SK-N-SH treated with all-trans-retinoic acid at 6 μM for 48 hours (cell line): ENCODE data around the gene PTPRD.

Experiments
- ATAC-seq: fragments of 200-7000 bp; cut with Tn5 transposase; 3 replicates; pipeline ENCODE4 v1.9.1; 2020; ENCODE audit warnings: mild to moderate bottlenecking, moderate library complexity
- ARNTL ChIP-seq: fragments of 450-650 bp; formaldehyde crosslinking; IDR thresholded peaks from 2 replicates; pipeline ENCODE4 v1.5.0; 2020; ENCODE audit warnings: low read depth, mild to moderate bottlenecking, moderate library complexity, borderline replicate concordance
- BACH2 ChIP-seq: fragments of 250-450 bp; sonication (Bioruptor Pico); IDR thresholded peaks from 2 replicates; pipeline ENCODE4 v1.9.0; 2021; ENCODE audit warnings: mild to moderate bottlenecking, borderline replicate concordance
- CSDC2 ChIP-seq: fragments of 250-450 bp; sonication (Bioruptor Pico); IDR thresholded peaks from 2 replicates; pipeline ENCODE4 v1.5.0; 2020; ENCODE audit warnings: mild to moderate bottlenecking, moderate library complexity
- ESRRG ChIP-seq: fragments of 250-450 bp; sonication (Bioruptor Pico); IDR thresholded peaks from 2 replicates; pipeline ENCODE4 v1.6.1; 2021; ENCODE audit warnings: mild to moderate bottlenecking
- GLIS3 ChIP-seq: fragments of 250-450 bp; sonication (Bioruptor Pico); IDR thresholded peaks from 2 replicates; pipeline ENCODE4 v1.5.0; 2020; ENCODE audit warnings: mild to moderate bottlenecking, moderate library complexity
- OSR1 ChIP-seq: fragments of 250-450 bp; sonication (Bioruptor Pico); IDR thresholded peaks from 2 replicates; pipeline ENCODE4 v1.8.0; 2022; ENCODE audit warnings: moderate library complexity, mild to moderate bottlenecking, inconsistent platforms
- PATZ1 ChIP-seq: fragments of 250-450 bp; sonication (Bioruptor Pico); IDR thresholded peaks from 2 replicates; pipeline ENCODE4 v1.8.0; 2020; ENCODE audit warnings: mild to moderate bottlenecking, moderate library complexity, borderline replicate concordance
- POU6F1 ChIP-seq: fragments of 250-450 bp; sonication (Bioruptor Pico); IDR thresholded peaks from 2 replicates; pipeline ENCODE4 v1.8.0; 2021; ENCODE audit warnings: low read depth, mild to moderate bottlenecking, moderate library complexity, borderline replicate concordance
- PPARA ChIP-seq: fragments of 250-450 bp; sonication (Bioruptor Pico); IDR thresholded peaks from 2 replicates; pipeline ENCODE4 v1.5.0; 2020; ENCODE audit warnings: mild to moderate bottlenecking, borderline replicate concordance
- RARB ChIP-seq: fragments of 250-450 bp; sonication (Bioruptor Pico); IDR thresholded peaks from 2 replicates; pipeline ENCODE4 v1.8.0; 2021; ENCODE audit warnings: mild to moderate bottlenecking, moderate library complexity
- SNAI2 ChIP-seq: fragments of 250-450 bp; sonication (Bioruptor Pico); IDR thresholded peaks from 2 replicates; pipeline ENCODE4 v1.5.0; 2020; ENCODE audit warnings: mild to moderate bottlenecking, moderate library complexity
- TCF4 ChIP-seq: fragments of 250-450 bp; sonication (Bioruptor Pico); IDR thresholded peaks from 2 replicates; pipeline ENCODE4 v1.8.0; 2021; ENCODE audit warnings: mild to moderate bottlenecking, moderate library complexity, borderline replicate concordance
- TOX ChIP-seq: fragments of 250-450 bp; sonication (Bioruptor Pico); IDR thresholded peaks from 2 replicates; pipeline ENCODE4 v1.8.0; 2021; ENCODE audit warnings: mild to moderate bottlenecking, moderate library complexity, borderline replicate concordance
- ZC3H10 ChIP-seq: fragments of 250-450 bp; sonication (Bioruptor Pico); IDR thresholded peaks from 2 replicates; pipeline ENCODE4 v1.5.1; 2021; ENCODE audit warnings: mild to moderate bottlenecking, moderate library complexity
- ZFP3 ChIP-seq: fragments of 250-450 bp; sonication (Bioruptor Pico); IDR thresholded peaks from 2 replicates; pipeline ENCODE4 v1.5.0; 2020; ENCODE audit warnings: mild to moderate bottlenecking, moderate library complexity
- ZFP30 ChIP-seq: fragments of 450-650 bp; formaldehyde crosslinking; IDR thresholded peaks from 2 replicates; pipeline ENCODE4 v1.5.0; 2022; ENCODE audit warnings: mild to moderate bottlenecking, moderate library complexity
- ZNF565 ChIP-seq: fragments of 450-650 bp; formaldehyde crosslinking; conservative IDR thresholded peaks from 2 replicates; pipeline ENCODE4 v1.5.0; 2020; ENCODE audit warnings: low read depth, mild to moderate bottlenecking, moderate library complexity
- ZNF8 ChIP-seq: fragments of 450-650 bp; formaldehyde crosslinking; IDR thresholded peaks from 2 replicates; pipeline ENCODE4 v1.5.0; 2020; ENCODE audit warnings: mild to moderate bottlenecking, moderate library complexity
- TF ChIP-seq, protein P1 (sequence below): fragments of 250-450 bp; sonication (Bioruptor Pico); IDR thresholded peaks from 2 replicates; pipeline ENCODE4 v1.5.1; 2020; ENCODE audit warnings: low read depth, mild to moderate bottlenecking, moderate library complexity
- TF ChIP-seq, protein P2 (sequence below): fragments of 250-450 bp; sonication (Bioruptor Pico); IDR thresholded peaks from 2 replicates; pipeline ENCODE4 v1.5.0; 2020; ENCODE audit warnings: mild to moderate bottlenecking, moderate library complexity

The PTPRD gene

DNA sequence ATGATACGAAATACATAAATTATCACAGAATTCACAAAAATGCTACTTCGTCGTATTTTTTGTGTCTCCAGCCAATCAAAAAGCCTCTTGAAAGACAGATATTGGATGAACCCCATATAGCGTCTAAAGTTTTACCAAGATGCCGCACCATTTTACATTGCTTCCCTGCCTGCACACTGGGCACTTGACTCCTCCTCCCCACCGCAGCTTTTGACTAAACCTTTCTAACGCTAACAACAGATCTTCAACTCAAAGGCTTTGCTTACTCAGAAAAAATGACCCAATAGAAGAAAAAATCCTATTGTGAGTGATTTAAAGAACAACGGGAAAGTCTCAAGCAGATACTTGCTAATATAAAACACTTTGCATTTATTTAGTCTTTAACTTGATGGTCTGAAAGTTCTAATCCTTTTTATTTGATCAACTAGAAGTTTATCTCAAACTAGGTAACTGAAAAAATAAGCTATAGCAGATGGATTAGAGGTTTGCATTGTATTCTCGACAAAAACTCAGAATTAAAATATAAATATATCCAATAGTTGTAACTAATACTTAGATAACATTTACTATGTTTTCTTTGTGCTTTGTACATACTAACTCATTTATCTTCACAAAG, 2204.1 kb downstream of the PTPRD start:
- no peak for TF ChIP-seq SNAI2 (CRISPR knock-in tag)
- no peak for TF ChIP-seq RARB (CRISPR knock-in tag)
- TF ChIP-seq BACH2 (CRISPR knock-in tag): no peak
- TF ChIP-seq, protein P1, sequence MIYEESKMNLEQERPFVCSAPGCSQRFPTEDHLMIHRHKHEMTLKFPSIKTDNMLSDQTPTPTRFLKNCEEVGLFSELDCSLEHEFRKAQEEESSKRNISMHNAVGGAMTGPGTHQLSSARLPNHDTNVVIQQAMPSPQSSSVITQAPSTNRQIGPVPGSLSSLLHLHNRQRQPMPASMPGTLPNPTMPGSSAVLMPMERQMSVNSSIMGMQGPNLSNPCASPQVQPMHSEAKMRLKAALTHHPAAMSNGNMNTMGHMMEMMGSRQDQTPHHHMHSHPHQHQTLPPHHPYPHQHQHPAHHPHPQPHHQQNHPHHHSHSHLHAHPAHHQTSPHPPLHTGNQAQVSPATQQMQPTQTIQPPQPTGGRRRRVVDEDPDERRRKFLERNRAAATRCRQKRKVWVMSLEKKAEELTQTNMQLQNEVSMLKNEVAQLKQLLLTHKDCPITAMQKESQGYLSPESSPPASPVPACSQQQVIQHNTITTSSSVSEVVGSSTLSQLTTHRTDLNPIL (CRISPR knock-in tag): no peak
- TF ChIP-seq ZFP3 (CRISPR knock-in tag): no peak
- no peak for TF ChIP-seq CSDC2 (CRISPR knock-in tag)
- TF ChIP-seq ESRRG (CRISPR knock-in tag): no peak
- no peak for TF ChIP-seq GLIS3 (CRISPR knock-in tag)
- no peak for ATAC-seq

- no peak for ATAC-seq
- TF ChIP-seq ZFP3 (CRISPR knock-in tag): no peak
- no peak for TF ChIP-seq TCF4 (CRISPR knock-in tag)
- TF ChIP-seq SNAI2 (CRISPR knock-in tag): no peak
Measured at GRCh38 chr9:8401961-8402705, 2210.7 kb downstream of the PTPRD start.

- ATAC-seq: no peak
- no peak for TF ChIP-seq PATZ1
- no peak for TF ChIP-seq RARB (CRISPR knock-in tag)
- no peak for TF ChIP-seq ARNTL (CRISPR knock-in tag)
- no peak for TF ChIP-seq ZC3H10 (CRISPR knock-in tag)
Measured at GRCh38 chr9:8400378-8400777, 2212.4 kb downstream of the PTPRD start.

GRCh38 chr9:8395022-8395421, 2217.8 kb downstream of the PTPRD start:
- no peak for ATAC-seq
- TF ChIP-seq ZNF8 (CRISPR knock-in tag): no peak
- no peak for TF ChIP-seq OSR1 (CRISPR knock-in tag)
- TF ChIP-seq BACH2 (CRISPR knock-in tag): no peak
- TF ChIP-seq SNAI2 (CRISPR knock-in tag): no peak
- TF ChIP-seq CSDC2 (CRISPR knock-in tag): no peak
- TF ChIP-seq, all 23 proteins: peak for 0

DNA sequence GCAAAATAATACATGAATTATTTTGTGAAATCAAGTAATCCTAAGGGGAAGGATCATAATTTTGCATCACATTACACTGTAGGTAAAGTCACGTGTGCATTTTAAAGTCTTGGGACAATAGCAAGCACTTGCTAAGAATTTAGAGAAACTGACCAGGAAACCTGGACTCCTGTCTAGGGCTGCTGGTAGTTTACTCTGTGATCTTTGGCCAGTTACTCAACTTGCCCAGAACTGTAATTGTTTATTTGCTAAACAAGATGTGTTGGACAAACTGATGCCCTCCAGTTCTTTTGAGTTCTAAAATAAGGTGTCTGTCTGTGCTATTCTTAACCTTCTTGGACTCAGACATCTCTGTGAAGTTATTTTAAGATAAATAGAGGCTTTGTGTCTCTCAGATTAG, 2218.5 kb downstream of the PTPRD start:
- TF ChIP-seq SNAI2 (CRISPR knock-in tag) (no peak), ZNF565 (CRISPR knock-in tag) (no peak), RARB (CRISPR knock-in tag) (no peak), POU6F1 (CRISPR knock-in tag) (no peak), TOX (CRISPR knock-in tag) (no peak), PPARA (CRISPR knock-in tag) (no peak), ZFP30 (CRISPR knock-in tag) (no peak), ZFP3 (CRISPR knock-in tag) (no peak)
- TF ChIP-seq, protein P2, sequence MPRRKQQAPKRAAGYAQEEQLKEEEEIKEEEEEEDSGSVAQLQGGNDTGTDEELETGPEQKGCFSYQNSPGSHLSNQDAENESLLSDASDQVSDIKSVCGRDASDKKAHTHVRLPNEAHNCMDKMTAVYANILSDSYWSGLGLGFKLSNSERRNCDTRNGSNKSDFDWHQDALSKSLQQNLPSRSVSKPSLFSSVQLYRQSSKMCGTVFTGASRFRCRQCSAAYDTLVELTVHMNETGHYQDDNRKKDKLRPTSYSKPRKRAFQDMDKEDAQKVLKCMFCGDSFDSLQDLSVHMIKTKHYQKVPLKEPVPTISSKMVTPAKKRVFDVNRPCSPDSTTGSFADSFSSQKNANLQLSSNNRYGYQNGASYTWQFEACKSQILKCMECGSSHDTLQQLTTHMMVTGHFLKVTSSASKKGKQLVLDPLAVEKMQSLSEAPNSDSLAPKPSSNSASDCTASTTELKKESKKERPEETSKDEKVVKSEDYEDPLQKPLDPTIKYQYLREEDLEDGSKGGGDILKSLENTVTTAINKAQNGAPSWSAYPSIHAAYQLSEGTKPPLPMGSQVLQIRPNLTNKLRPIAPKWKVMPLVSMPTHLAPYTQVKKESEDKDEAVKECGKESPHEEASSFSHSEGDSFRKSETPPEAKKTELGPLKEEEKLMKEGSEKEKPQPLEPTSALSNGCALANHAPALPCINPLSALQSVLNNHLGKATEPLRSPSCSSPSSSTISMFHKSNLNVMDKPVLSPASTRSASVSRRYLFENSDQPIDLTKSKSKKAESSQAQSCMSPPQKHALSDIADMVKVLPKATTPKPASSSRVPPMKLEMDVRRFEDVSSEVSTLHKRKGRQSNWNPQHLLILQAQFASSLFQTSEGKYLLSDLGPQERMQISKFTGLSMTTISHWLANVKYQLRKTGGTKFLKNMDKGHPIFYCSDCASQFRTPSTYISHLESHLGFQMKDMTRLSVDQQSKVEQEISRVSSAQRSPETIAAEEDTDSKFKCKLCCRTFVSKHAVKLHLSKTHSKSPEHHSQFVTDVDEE (CRISPR knock-in tag): no peak
- TF ChIP-seq, protein P1 (CRISPR knock-in tag): no peak
- ATAC-seq: no peak
